Left ventricle myocardium inferior (tissue), 1 donor: ENCODE measurements around the gene MRPS18B. TPM values are rescaled to one million over a fixed set of nuclear protein-coding genes. Genes with fewer than 3 reads are reported as not detected.
A peak's percentile ranks its signal among the peaks of the same experiment; 100 is the strongest.

Source experiments
- DNase-seq: peaks from one replicate; pipeline ENCODE4 v3.0.0-alpha.2; 2020
- H3K27ac ChIP-seq: fragments of 200-600 bp; replicated peaks from 2 replicates; pipeline ENCODE4 v1.8.0; 2021
- H3K27me3 ChIP-seq: fragments of 200-600 bp; 2 replicates; pipeline ENCODE4 v1.8.0; 2021; ENCODE audit warnings: low read depth
- H3K36me3 ChIP-seq: fragments of 200-600 bp; 2 replicates; pipeline ENCODE4 v1.8.0; 2021
- H3K4me1 ChIP-seq: fragments of 200-600 bp; 2 replicates; pipeline ENCODE4 v1.8.0; 2021
- H3K4me3 ChIP-seq: fragments of 200-600 bp; 2 replicates; pipeline ENCODE4 v1.8.0; 2021; ENCODE audit warnings: mild to moderate bottlenecking, moderate library complexity
- H3K9me3 ChIP-seq: fragments of 200-600 bp; replicated peaks from 2 replicates; pipeline ENCODE4 v1.8.0; 2021
- CTCF ChIP-seq: fragments of 200-600 bp; IDR thresholded peaks from 2 replicates; pipeline ENCODE4 v1.8.0; 2021; ENCODE audit warnings: antibody characterized with exemption, mild to moderate bottlenecking, borderline replicate concordance
- intact Hi-C: fragments of 100-400 bp; cut with micrococcal nuclease; formaldehyde crosslinking; loops from one replicate; pipeline ENCODE4 v1.11.0; 2022
- total RNA-seq: library from RNA; stranded (reverse); fragmentation: NEBNext Ultra II Directional; extraction: Animal tissue kit (Norgen Biotek cat#: 25700); gene quantifications from one replicate; pipeline ENCODE4 v1.2.1, GENCODE V29; 2021
- donor health status: DM: no; HTN: yes; CAD: no; lungs with severe emphysema.

The MRPS18B gene
- total RNA-seq, 1 donor from 2014 or later = 119 TPM

- intact Hi-C loops = no loop called here
- Histone ChIP-seq H3K27me3 (no peaks in the 10 kb centered on the region), H3K36me3 (no peaks in the 10 kb centered on the region), H3K4me3 (peak overlapping the region; percentile 82), H3K27ac (peak overlapping the region; percentile 92), H3K9me3 (no peaks in the 10 kb centered on the region), H3K4me1 (peaks cover 51% of the 10 kb centered on the region)
- peak; percentile 22 for DNase-seq
- no peak for TF ChIP-seq CTCF
Measured at GRCh38 chr6:30571762-30572082, 45.9 kb upstream of the MRPS18B start.

DNA sequence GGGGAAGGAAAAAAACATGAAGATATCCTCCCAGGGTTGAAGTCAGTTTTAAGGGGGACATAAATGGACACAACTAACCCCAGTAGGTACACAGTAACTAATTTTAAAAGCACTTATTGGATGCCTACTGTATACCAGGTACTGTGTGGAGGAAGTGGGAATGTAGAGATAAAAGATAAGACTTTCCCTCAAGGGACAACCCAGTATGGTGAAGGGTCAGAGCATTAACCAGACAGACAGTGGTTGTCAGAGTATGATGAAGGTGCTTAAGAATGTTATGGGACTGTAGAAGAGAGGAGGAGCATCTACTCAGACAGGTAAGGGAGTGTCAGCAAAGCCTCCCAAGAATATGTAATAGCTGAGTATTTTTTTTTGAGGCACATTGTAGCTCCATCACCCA lies 45.5 kb upstream of the MRPS18B start:
- Histone ChIP-seq H3K27ac (peak overlapping the region; percentile 92), H3K27me3 (no peaks in the 10 kb centered on the region), H3K4me1 (peaks cover 51% of the 10 kb centered on the region), H3K9me3 (no peaks in the 10 kb centered on the region), H3K4me3 (peak overlapping the region; percentile 82), H3K36me3 (peaks cover under 1% of the 10 kb centered on the region)
- no peak for TF ChIP-seq CTCF
- intact Hi-C loops = no loop called here
- DNase-seq = no peak

GRCh38 chr6:30573113-30573512 lies 44.5 kb upstream of the MRPS18B start:
- H3K4me1 ChIP-seq = peaks cover 51% of the 10 kb centered on the region
- no peak overlapping the region for H3K27ac ChIP-seq
- DNase-seq = no peak
- H3K9me3 ChIP-seq = no peaks in the 10 kb centered on the region
- H3K4me3 ChIP-seq = no peak overlapping the region
- peaks cover 10% of the 10 kb centered on the region for H3K36me3 ChIP-seq
- no peaks in the 10 kb centered on the region for H3K27me3 ChIP-seq
- no peak for TF ChIP-seq CTCF
- intact Hi-C loops = no loop called here

GRCh38 chr6:30578051-30578450 lies 39.6 kb upstream of the MRPS18B start:
- DNase-seq = no peak
- Histone ChIP-seq H3K4me3 (no peak overlapping the region), H3K4me1 (peaks cover 20% of the 10 kb centered on the region), H3K9me3 (no peaks in the 10 kb centered on the region), H3K36me3 (peaks cover 58% of the 10 kb centered on the region), H3K27me3 (no peaks in the 10 kb centered on the region), H3K27ac (no peak overlapping the region)
- intact Hi-C loops = no loop called here
- TF ChIP-seq CTCF = no peak

DNA sequence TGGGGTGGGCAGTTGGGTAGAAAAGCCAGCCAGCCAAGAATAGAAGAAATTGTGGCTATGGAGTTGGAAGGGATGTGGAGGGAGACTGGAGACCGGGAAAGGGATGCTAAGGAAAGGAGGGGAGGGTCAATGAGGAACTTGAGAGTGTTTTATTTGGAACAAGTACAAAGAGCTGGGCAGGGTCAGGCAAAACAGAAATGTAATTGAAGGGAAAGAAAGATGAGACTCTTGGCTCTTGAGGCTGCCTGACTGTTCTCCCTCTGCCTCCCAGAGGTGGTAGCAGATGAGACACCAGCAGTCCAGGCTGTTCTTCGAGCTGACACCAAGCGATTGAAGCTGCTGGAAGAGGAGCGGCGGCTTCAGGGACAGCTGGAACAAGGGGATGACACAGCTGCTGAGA lies 33.7 kb upstream of the MRPS18B start:
- Histone ChIP-seq H3K9me3 (no peaks in the 10 kb centered on the region), H3K27me3 (no peaks in the 10 kb centered on the region), H3K4me3 (no peak overlapping the region), H3K4me1 (no peaks in the 10 kb centered on the region), H3K36me3 (peaks cover 98% of the 10 kb centered on the region), H3K27ac (no peak overlapping the region)
- intact Hi-C loops = no loop called here
- no peak for TF ChIP-seq CTCF
- DNase-seq = no peak
